Gastroesophageal sphincter (tissue), 4 donors: Measurements from ENCODE around the gene PDCD2L. TPM values are rescaled to one million over a fixed set of nuclear protein-coding genes. Genes with fewer than 3 reads are reported as not detected.

Source experiments
- ATAC-seq: fragments of 150-250 bp; one replicate; pipeline ENCODE4 v1.9.1; 2016; ENCODE audit warnings: mild to moderate bottlenecking, moderate library complexity
- H3K27ac ChIP-seq, 4 donors: fragments of 200-600 bp; sonication (generic) in 3 of 4; 1 replicate in 3 of 4; 2 replicates in 1 of 4; pipeline ENCODE4 v1.5.1; 2016 to 2019
- H3K27me3 ChIP-seq: fragments of 200-600 bp; sonication (generic); one replicate; pipeline ENCODE4 v1.5.1; 2019
- H3K36me3 ChIP-seq, 2 donors: fragments of 200-600 bp; sonication (generic); one replicate each; pipeline ENCODE4 v1.5.1; 2019; ENCODE audit warnings: control low read depth in 1 of 2
- H3K4me1 ChIP-seq, 3 donors: fragments of 200-600 bp; sonication (generic); 1 replicate in 2 of 3; 2 replicates in 1 of 3; pipeline ENCODE4 v1.5.1; 2016 to 2019; ENCODE audit warnings: control low read depth in 2 of 3
- H3K4me3 ChIP-seq, 2 donors: fragments of 200-600 bp; sonication (generic); one replicate each; pipeline ENCODE4 v1.5.1; 2019; ENCODE audit warnings: mild to moderate bottlenecking in 1 of 2, moderate library complexity in 1 of 2
- H3K9me3 ChIP-seq, 3 donors: fragments of 200-600 bp; sonication (generic); one replicate each; pipeline ENCODE4 v1.5.1; 2017 to 2019; ENCODE audit warnings: control low read depth in 2 of 3
- CTCF ChIP-seq, 4 experiments: fragments of 200-600 bp in 2 of 4; fragments of 450-650 bp in 2 of 4; sonication (generic) in 1 of 4; IDR thresholded peaks; one replicate each; pipeline ENCODE4 v1.5.1; 2017 to 2019; ENCODE audit warnings: antibody characterized with exemption in 4 of 4, mild to moderate bottlenecking in 2 of 4, moderate library complexity in 2 of 4
- EP300 ChIP-seq: sonication (generic); formaldehyde crosslinking; IDR thresholded peaks from one replicate; pipeline ENCODE4 v1.6.1; 2017; ENCODE audit warnings: antibody characterized with exemption, mild to moderate bottlenecking
- POLR2A ChIP-seq, 2 donors: fragments of 450-650 bp; IDR thresholded peaks; one replicate each; pipeline ENCODE4 v1.6.1; 2017; ENCODE audit warnings: antibody characterized with exemption in 2 of 2, mild to moderate bottlenecking in 2 of 2, moderate library complexity in 1 of 2
- POLR2AphosphoS5 ChIP-seq: sonication (generic); formaldehyde crosslinking; IDR thresholded peaks from one replicate; pipeline ENCODE4 v1.6.1; 2017; ENCODE audit warnings: antibody characterized with exemption
- WGBS, 2 donors: methylation state at CpG; one replicate each; pipeline ENCODE4 v1.1.5; 2018; ENCODE audit warnings: low coverage in 1 of 2; 5-methylcytosine and 5-hydroxymethylcytosine counted together
- total RNA-seq, 4 donors: library from RNA; depleted of rRNA; stranded (reverse); fragments of >200 nt; gene quantifications; one replicate each; pipeline ENCODE4 v1.1.0, GENCODE V29; 2016

The PDCD2L gene
- total RNA-seq, 4 donors from 2014 or later = 8.2 to 19.8 (median 14.6) TPM

DNA sequence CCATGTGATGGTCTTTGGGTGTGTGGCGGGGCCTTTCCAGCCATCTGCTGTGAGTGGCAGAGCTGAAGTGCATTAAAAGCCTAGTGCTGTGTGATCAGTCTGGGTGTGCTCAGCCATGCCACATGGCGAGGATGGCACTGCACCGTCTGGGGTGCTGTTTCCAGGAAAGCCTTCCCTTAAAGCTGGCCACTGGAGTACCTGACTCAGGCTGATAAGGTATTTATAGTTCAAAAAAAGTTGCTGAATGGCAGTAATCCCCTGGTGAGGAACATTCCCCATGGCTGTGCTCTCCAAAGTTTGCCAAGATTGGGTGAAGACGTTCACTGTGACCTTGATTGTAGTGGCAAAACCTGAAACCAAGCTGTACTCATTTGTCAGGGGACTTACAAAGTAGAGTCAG is 33.2 kb upstream of the PDCD2L start:
- H3K27ac ChIP-seq = no peak overlapping the region
- H3K4me1 ChIP-seq = peaks cover 0 to 53% (median 11%) of the 10 kb centered on the region in 3 donors
- no peak overlapping the region for H3K4me3 ChIP-seq
- no peaks in the 10 kb centered on the region for H3K9me3 ChIP-seq
- peaks cover 0 to 95% of the 10 kb centered on the region in 2 donors for H3K36me3 ChIP-seq
- ATAC-seq = no peak
- WGBS, 2 donors = 28 to 92% methylated on average over 2 of the region's 4 CpGs
- TF ChIP-seq POLR2AphosphoS5 (no peak), CTCF (IDR thresholded peaks at IDR 0.05) (no peak), EP300 (no peak), POLR2A (IDR thresholded peaks at IDR 0.05) (no peak)
- no peaks in the 10 kb centered on the region for H3K27me3 ChIP-seq

DNA sequence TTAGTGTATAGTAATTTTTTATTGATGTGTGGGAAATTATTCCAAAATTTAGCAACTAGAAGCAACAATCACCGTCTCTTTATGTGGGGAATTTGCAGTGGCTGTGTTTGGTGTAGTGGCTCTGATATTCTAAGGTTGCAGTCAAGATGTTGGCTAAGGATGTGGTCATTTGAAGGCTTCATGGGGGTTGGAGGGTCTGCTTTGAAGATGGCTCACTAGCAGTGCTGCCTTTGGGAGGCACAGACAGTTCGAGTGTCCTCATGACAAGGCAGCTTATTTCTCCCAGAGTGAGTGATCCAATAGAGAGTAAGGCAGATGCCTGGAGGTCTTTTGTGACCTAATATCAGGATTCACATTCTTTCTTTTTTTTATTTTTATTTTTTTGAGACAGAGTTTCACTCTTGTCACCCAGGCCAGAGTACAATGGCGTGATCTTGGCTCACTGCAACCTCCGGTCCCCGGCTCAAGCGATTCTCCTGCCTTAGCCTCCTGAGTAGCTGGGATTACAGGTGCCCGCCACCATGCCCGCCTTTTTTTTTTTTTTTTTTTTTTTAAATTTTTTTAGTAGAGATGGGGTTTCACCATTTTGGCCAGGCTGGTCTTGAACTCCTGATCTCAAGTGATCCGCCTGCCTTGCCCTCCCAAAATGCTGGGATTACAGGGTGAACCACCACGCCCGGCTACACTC is 30.5 kb upstream of the PDCD2L start:
- Histone ChIP-seq H3K4me1 (peaks cover 0 to 26% (median 0%) of the 10 kb centered on the region in 3 donors), H3K27me3 (no peaks in the 10 kb centered on the region), H3K27ac (no peak overlapping the region), H3K9me3 (no peaks in the 10 kb centered on the region), H3K4me3 (no peak overlapping the region), H3K36me3 (peaks cover 0 to 99% of the 10 kb centered on the region in 2 donors)
- no peak for TF ChIP-seq EP300
- no peak for TF ChIP-seq POLR2A (IDR thresholded peaks at IDR 0.05)
- 93% methylated on average over 7 to 10 of the region's 11 CpGs for WGBS, 2 donors
- ATAC-seq = no peak

GRCh38 chr19:34375598-34375997 is 28.6 kb upstream of the PDCD2L start:
- Histone ChIP-seq H3K4me3 (no peak overlapping the region), H3K36me3 (peaks cover 0 to 99% of the 10 kb centered on the region in 2 donors), H3K27ac (no peak overlapping the region), H3K4me1 (peaks cover 0 to 8% (median 0%) of the 10 kb centered on the region in 3 donors), H3K27me3 (no peaks in the 10 kb centered on the region), H3K9me3 (no peaks in the 10 kb centered on the region)
- ATAC-seq = no peak
- WGBS, 2 donors = 88% methylated on average over 7 of the region's 8 CpGs; no CpG with 5 or more reads in 1 of the 2 donors
- TF ChIP-seq POLR2A (IDR thresholded peaks at IDR 0.05) (no peak), EP300 (no peak), CTCF (IDR thresholded peaks at IDR 0.05) (no peak), POLR2AphosphoS5 (no peak)

DNA sequence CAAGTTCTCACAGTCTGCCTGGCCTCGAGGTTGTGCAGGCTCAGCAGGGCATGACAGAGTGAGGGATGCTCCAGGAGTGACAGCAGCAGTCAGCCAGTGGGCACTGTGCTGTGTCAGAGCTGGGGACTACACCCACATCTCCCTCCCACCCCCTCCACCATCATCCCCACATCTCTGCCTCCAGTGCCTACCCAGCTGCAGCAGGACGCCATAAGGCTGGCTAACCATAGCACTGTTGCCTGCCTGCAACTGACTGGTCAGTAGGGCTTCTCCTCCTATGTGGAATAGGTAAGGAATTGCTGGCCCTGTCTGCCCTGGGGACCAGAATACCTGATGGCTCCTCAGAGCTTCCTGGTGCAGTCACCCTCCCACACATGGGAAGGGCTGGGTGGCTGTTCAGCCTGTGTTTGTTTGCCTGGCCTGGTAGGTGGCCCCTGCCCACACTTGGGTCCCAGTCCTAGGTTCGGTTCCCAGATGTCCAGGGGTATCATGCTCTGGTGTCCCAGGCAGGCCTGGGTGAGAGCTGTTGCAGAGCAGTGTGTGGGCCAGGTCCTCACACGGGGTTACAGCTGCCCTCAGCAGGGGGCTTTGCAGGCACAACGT is 23.5 kb upstream of the PDCD2L start:
- Histone ChIP-seq H3K27me3 (no peaks in the 10 kb centered on the region), H3K4me1 (no peaks in the 10 kb centered on the region), H3K27ac (no peak overlapping the region), H3K9me3 (no peaks in the 10 kb centered on the region), H3K4me3 (no peak overlapping the region), H3K36me3 (peaks cover 0 to 96% of the 10 kb centered on the region in 2 donors)
- ATAC-seq = no peak
- TF ChIP-seq POLR2A (IDR thresholded peaks at IDR 0.05) = no peak
- WGBS, 2 donors = 80 to 93% methylated on average over 1 to 2 of the region's 5 CpGs

- Histone ChIP-seq H3K27ac (no peak overlapping the region), H3K27me3 (no peaks in the 10 kb centered on the region), H3K4me3 (no peak overlapping the region), H3K4me1 (no peaks in the 10 kb centered on the region), H3K36me3 (peaks cover 0 to 96% of the 10 kb centered on the region in 2 donors), H3K9me3 (no peaks in the 10 kb centered on the region)
- 83 to 89% methylated on average over 2 to 3 of the region's 14 CpGs for WGBS, 2 donors
- ATAC-seq = no peak
- TF ChIP-seq POLR2A (IDR thresholded peaks at IDR 0.05) (no peak), CTCF (IDR thresholded peaks at IDR 0.05) (no peak), EP300 (no peak), POLR2AphosphoS5 (no peak)
Observed at GRCh38 chr19:34381399-34382251, 22.6 kb upstream of the PDCD2L start.
